GM23338 (cell line): ENCODE results near the gene EYA2.

ENCODE experiments used
- CREB1 ChIP-seq: fragments of 250-450 bp; sonication (Bioruptor Pico); IDR thresholded peaks from 2 replicates; pipeline ENCODE4 v1.5.0; 2020; ENCODE audit warnings: low read depth, mild to moderate bottlenecking, moderate library complexity
- EZH2 ChIP-seq: fragments of 200-600 bp; sonication (generic); IDR thresholded peaks from one replicate; pipeline ENCODE4 v1.8.0; 2017; ENCODE audit warnings: antibody characterized with exemption, mild to moderate bottlenecking, low read depth; ENCODE audit not compliant: unreplicated experiment
- EZH2phosphoT487 ChIP-seq: fragments of 200-600 bp; sonication (generic); IDR thresholded peaks from one replicate; pipeline ENCODE4 v1.8.1; 2018; ENCODE audit warnings: antibody characterized with exemption; ENCODE audit not compliant: unreplicated experiment
- JUNB ChIP-seq: IDR thresholded peaks from one replicate; pipeline ENCODE4 v1.6.1; 2016; ENCODE audit warnings: antibody characterized with exemption; ENCODE audit not compliant: unreplicated experiment
- POLR2AphosphoS5 ChIP-seq: IDR thresholded peaks from 2 replicates; pipeline ENCODE4 v1.6.1; 2016; ENCODE audit warnings: antibody characterized with exemption, low read depth
- STAT1 ChIP-seq: IDR thresholded peaks from one replicate; pipeline ENCODE4 v1.6.1; 2016; ENCODE audit warnings: antibody characterized with exemption; ENCODE audit not compliant: unreplicated experiment
- ZNF331 ChIP-seq: fragments of 250-450 bp; sonication (Bioruptor Pico); IDR thresholded peaks from 2 replicates; pipeline ENCODE4 v1.5.0; 2020; ENCODE audit warnings: low read depth, mild to moderate bottlenecking, moderate library complexity
- TF ChIP-seq, protein P1 (sequence below), 2 experiments: fragments of 200-600 bp in 1 of 2; sonication (generic) in 1 of 2; conservative IDR thresholded peaks; 2 replicates each; pipeline versions ENCODE4 v1.5.1 to v1.6.1; 2016 to 2017; ENCODE audit warnings: antibody characterized with exemption in 2 of 2, low read depth in 2 of 2, mild to moderate bottlenecking in 2 of 2, moderate library complexity in 1 of 2
- TF ChIP-seq, protein P2 (sequence below): IDR thresholded peaks from one replicate; pipeline ENCODE4 v1.6.1; 2018; ENCODE audit warnings: antibody characterized with exemption; ENCODE audit not compliant: unreplicated experiment
- TF ChIP-seq, protein P3 (sequence below): fragments of 250-450 bp; sonication (Bioruptor Pico); IDR thresholded peaks from 2 replicates; pipeline ENCODE4 v1.5.0; 2020; ENCODE audit warnings: mild to moderate bottlenecking, moderate library complexity
- TF ChIP-seq, protein P4 (sequence below): IDR thresholded peaks from 2 replicates; pipeline ENCODE4 v1.6.1; 2016; ENCODE audit warnings: antibody characterized with exemption

DNA sequence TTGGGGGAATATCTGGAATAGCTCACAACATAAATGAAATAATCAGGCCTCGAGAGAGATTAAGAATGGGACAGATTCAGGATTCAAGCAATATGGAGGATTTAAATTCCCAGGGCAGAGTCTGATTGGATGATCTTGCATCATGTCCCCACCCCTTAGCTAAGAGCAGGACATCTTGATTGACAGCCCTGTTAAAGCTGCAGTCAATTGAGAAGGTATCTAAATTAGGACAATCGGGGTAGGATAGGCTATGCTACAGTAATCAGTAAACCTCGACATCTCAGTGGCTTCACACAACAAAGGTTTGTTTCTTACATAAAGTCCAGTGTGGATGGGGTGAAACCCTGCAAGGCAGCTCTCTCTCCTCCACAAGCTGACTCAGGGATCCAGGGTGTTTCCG, 109.5 kb downstream of the EYA2 start:
- TF ChIP-seq, protein P1, sequence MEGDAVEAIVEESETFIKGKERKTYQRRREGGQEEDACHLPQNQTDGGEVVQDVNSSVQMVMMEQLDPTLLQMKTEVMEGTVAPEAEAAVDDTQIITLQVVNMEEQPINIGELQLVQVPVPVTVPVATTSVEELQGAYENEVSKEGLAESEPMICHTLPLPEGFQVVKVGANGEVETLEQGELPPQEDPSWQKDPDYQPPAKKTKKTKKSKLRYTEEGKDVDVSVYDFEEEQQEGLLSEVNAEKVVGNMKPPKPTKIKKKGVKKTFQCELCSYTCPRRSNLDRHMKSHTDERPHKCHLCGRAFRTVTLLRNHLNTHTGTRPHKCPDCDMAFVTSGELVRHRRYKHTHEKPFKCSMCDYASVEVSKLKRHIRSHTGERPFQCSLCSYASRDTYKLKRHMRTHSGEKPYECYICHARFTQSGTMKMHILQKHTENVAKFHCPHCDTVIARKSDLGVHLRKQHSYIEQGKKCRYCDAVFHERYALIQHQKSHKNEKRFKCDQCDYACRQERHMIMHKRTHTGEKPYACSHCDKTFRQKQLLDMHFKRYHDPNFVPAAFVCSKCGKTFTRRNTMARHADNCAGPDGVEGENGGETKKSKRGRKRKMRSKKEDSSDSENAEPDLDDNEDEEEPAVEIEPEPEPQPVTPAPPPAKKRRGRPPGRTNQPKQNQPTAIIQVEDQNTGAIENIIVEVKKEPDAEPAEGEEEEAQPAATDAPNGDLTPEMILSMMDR (conservative IDR thresholded peaks at IDR 0.05; ENCODE audit: low read depth in 2 of 2): no peak
- TF ChIP-seq EZH2: no peak
- no peak for TF ChIP-seq EZH2phosphoT487
- TF ChIP-seq POLR2AphosphoS5: no peak
- TF ChIP-seq, protein P2, sequence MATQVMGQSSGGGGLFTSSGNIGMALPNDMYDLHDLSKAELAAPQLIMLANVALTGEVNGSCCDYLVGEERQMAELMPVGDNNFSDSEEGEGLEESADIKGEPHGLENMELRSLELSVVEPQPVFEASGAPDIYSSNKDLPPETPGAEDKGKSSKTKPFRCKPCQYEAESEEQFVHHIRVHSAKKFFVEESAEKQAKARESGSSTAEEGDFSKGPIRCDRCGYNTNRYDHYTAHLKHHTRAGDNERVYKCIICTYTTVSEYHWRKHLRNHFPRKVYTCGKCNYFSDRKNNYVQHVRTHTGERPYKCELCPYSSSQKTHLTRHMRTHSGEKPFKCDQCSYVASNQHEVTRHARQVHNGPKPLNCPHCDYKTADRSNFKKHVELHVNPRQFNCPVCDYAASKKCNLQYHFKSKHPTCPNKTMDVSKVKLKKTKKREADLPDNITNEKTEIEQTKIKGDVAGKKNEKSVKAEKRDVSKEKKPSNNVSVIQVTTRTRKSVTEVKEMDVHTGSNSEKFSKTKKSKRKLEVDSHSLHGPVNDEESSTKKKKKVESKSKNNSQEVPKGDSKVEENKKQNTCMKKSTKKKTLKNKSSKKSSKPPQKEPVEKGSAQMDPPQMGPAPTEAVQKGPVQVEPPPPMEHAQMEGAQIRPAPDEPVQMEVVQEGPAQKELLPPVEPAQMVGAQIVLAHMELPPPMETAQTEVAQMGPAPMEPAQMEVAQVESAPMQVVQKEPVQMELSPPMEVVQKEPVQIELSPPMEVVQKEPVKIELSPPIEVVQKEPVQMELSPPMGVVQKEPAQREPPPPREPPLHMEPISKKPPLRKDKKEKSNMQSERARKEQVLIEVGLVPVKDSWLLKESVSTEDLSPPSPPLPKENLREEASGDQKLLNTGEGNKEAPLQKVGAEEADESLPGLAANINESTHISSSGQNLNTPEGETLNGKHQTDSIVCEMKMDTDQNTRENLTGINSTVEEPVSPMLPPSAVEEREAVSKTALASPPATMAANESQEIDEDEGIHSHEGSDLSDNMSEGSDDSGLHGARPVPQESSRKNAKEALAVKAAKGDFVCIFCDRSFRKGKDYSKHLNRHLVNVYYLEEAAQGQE: no peak
- no peak for TF ChIP-seq CREB1 (CRISPR knock-in tag)
- TF ChIP-seq, protein P3, sequence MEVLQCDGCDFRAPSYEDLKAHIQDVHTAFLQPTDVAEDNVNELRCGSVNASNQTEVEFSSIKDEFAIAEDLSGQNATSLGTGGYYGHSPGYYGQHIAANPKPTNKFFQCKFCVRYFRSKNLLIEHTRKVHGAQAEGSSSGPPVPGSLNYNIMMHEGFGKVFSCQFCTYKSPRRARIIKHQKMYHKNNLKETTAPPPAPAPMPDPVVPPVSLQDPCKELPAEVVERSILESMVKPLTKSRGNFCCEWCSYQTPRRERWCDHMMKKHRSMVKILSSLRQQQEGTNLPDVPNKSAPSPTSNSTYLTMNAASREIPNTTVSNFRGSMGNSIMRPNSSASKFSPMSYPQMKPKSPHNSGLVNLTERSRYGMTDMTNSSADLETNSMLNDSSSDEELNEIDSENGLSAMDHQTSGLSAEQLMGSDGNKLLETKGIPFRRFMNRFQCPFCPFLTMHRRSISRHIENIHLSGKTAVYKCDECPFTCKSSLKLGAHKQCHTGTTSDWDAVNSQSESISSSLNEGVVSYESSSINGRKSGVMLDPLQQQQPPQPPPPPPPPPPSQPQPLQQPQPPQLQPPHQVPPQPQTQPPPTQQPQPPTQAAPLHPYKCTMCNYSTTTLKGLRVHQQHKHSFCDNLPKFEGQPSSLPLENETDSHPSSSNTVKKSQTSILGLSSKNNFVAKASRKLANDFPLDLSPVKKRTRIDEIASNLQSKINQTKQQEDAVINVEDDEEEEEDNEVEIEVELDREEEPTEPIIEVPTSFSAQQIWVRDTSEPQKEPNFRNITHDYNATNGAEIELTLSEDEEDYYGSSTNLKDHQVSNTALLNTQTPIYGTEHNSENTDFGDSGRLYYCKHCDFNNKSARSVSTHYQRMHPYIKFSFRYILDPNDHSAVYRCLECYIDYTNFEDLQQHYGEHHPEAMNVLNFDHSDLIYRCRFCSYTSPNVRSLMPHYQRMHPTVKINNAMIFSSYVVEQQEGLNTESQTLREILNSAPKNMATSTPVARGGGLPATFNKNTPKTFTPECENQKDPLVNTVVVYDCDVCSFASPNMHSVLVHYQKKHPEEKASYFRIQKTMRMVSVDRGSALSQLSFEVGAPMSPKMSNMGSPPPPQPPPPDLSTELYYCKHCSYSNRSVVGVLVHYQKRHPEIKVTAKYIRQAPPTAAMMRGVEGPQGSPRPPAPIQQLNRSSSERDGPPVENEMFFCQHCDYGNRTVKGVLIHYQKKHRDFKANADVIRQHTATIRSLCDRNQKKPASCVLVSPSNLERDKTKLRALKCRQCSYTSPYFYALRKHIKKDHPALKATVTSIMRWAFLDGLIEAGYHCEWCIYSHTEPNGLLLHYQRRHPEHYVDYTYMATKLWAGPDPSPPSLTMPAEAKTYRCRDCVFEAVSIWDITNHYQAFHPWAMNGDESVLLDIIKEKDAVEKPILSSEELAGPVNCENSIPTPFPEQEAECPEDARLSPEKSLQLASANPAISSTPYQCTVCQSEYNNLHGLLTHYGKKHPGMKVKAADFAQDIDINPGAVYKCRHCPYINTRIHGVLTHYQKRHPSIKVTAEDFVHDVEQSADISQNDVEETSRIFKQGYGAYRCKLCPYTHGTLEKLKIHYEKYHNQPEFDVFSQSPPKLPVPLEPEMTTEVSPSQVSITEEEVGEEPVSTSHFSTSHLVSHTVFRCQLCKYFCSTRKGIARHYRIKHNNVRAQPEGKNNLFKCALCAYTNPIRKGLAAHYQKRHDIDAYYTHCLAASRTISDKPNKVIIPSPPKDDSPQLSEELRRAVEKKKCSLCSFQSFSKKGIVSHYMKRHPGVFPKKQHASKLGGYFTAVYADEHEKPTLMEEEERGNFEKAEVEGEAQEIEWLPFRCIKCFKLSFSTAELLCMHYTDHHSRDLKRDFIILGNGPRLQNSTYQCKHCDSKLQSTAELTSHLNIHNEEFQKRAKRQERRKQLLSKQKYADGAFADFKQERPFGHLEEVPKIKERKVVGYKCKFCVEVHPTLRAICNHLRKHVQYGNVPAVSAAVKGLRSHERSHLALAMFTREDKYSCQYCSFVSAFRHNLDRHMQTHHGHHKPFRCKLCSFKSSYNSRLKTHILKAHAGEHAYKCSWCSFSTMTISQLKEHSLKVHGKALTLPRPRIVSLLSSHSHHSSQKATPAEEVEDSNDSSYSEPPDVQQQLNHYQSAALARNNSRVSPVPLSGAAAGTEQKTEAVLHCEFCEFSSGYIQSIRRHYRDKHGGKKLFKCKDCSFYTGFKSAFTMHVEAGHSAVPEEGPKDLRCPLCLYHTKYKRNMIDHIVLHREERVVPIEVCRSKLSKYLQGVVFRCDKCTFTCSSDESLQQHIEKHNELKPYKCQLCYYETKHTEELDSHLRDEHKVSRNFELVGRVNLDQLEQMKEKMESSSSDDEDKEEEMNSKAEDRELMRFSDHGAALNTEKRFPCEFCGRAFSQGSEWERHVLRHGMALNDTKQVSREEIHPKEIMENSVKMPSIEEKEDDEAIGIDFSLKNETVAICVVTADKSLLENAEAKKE: no peak
- TF ChIP-seq ZNF331 (CRISPR knock-in tag): no peak
- no peak for TF ChIP-seq JUNB
- TF ChIP-seq STAT1: no peak
- TF ChIP-seq, protein P4, sequence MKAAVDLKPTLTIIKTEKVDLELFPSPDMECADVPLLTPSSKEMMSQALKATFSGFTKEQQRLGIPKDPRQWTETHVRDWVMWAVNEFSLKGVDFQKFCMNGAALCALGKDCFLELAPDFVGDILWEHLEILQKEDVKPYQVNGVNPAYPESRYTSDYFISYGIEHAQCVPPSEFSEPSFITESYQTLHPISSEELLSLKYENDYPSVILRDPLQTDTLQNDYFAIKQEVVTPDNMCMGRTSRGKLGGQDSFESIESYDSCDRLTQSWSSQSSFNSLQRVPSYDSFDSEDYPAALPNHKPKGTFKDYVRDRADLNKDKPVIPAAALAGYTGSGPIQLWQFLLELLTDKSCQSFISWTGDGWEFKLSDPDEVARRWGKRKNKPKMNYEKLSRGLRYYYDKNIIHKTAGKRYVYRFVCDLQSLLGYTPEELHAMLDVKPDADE: no peak
